SK-MEL-5 (cell line): ENCODE measurements around the gene CEP170B. TPM values are rescaled to one million over a fixed set of nuclear protein-coding genes. Genes with fewer than 3 reads are reported as not detected.
"Not testable (repeated sequence)": the region's sequence is repeated elsewhere in the genome, so short reads cannot be mapped to it uniquely, and the experiment has no call there.

Source experiments
- DNase-seq: peaks from one replicate; pipeline ENCODE4 v3.0.0-alpha.2; 2016; ENCODE audit warnings: low read depth, low spot score
- in situ Hi-C: cut with HindIII; loops from 2 replicates; pipeline ENCODE4 v1.10.0; 2016; ENCODE audit warnings: low sequenced_read_pairs, high pct_unique_total_duplicates, low pct_unique_long_range_greater_than_20kb
- total RNA-seq: library from RNA; depleted of rRNA; stranded (reverse); fragments of >200 nt; shearing (Covaris generic); gene quantifications from 2 replicates; pipeline ENCODE4 v1.2.3, GENCODE V29; 2014; rRNA removed

The CEP170B gene
- total RNA-seq, 1 experiment from 2014 or later: 20.2 TPM

GRCh38 chr14:104943216-104944015, 78.3 kb downstream of the CEP170B start:
- DNase-seq: not testable (repeated sequence)

GRCh38 chr14:104944016-104944308, 78.9 kb downstream of the CEP170B start:
- DNase-seq, in situ Hi-C loops: not testable (repeated sequence)

More at GRCh38 chr14:104943216-104944015, 78.3 kb downstream of the CEP170B start:
- in situ Hi-C loops: not testable (repeated sequence)

GRCh38 chr14:104944436-104945205, 79.6 kb downstream of the CEP170B start:
- in situ Hi-C loops, DNase-seq: not testable (repeated sequence)

GRCh38 chr14:104945266-104945665, 80.2 kb downstream of the CEP170B start:
- DNase-seq, in situ Hi-C loops: not testable (repeated sequence)

Other genes with a start within 250 kb of the CEP170B start
- 14.0 and 14.5 TPM in 2 replicates for gene INF2, start 175.7 kb upstream of the CEP170B start, total RNA-seq
- gene ADSS1, start 141.0 kb upstream of the CEP170B start, total RNA-seq: 4.2 and 8.9 TPM in 2 replicates
- 94.9 and 111 TPM in 2 replicates for gene SIVA1, start 112.1 kb upstream of the CEP170B start, total RNA-seq
- gene AKT1, start 69.5 kb upstream of the CEP170B start, total RNA-seq: 108 and 119 TPM in 2 replicates
- 5.2 and 5.4 TPM in 2 replicates for gene ZBTB42, start 64.2 kb upstream of the CEP170B start, total RNA-seq
- gene PLD4, start 59.6 kb downstream of the CEP170B start, total RNA-seq: not detected in 2 replicates
- 12.3 and 13.3 TPM in 2 replicates for gene AHNAK2, start 113.1 kb downstream of the CEP170B start, total RNA-seq
- 11.8 and 13.6 TPM in 2 replicates for gene CLBA1, start 120.5 kb downstream of the CEP170B start, total RNA-seq
- gene CDCA4, start 155.8 kb downstream of the CEP170B start, total RNA-seq: 88.0 and 90.8 TPM in 2 replicates
- gene GPR132, start 200.2 kb downstream of the CEP170B start, total RNA-seq: not detected in 2 replicates